ENCODE data around the gene PCBP2. TPM values are rescaled to one million over a fixed set of nuclear protein-coding genes. Genes with fewer than 3 reads are reported as not detected.
A peak's percentile ranks its signal among the peaks of the same experiment; 100 is the strongest.

PCBP2 gene
- polyA plus RNA-seq, 1 experiment: 286 TPM

DNA sequence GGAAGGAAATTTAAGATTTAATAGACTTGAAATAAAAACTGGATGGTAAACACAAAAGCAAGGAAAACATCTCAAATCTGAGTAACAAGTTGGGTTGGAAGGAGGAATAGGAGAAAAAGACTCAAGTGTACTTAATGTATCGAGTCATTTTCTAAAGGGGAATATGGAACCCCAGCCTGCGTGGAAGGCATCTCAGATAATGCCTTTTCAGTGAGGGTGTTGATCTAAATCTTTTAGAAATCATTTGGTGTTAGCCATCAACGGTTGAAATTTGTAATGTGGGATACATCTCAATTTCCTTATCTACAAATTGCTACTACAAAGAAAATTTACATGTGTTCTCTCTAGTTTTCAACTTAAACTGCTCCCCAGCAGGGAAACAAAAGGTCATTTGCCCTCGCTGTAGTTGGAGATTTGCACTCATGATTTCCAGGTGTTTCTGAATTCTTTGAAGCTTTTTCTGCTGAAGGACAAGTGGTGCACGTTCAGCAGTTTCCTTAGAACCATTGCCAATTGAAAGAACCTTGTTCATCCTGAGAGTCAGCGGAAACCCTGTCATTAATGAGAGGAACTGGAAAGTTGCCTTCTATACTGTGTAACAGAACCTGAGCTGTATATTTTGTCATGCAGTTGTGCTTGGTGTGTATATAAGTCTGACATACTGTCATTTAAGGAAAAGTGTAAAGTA is 2.2 kb downstream of the PCBP2 start:
- POLR2A ChIA-PET: interaction anchor here (0.7 to 1.3 kb wide), 3 partner anchors 21 to 47 kb away, joined by 3 read pairs; partner anchors contain the start of gene TARBP2
- Histone ChIP-seq H3K27me3 (ENCODE audit: control insufficient read depth, insufficient read depth, low read length) (no peaks in the 10 kb centered on the region), H3K27ac (ENCODE audit: low read depth, low read length) (no peak overlapping the region), H3K9me3 (ENCODE audit: control insufficient read depth, insufficient read depth, low read length) (no peaks in the 10 kb centered on the region; the same call in 1 of the 2 replicates), H3K4me3 (ENCODE audit: low read depth, low read length) (peak overlapping the region; percentile 90)
- DNase-seq (ENCODE audit: low read depth, low spot score): no peak
- TF ChIP-seq, protein P1, sequence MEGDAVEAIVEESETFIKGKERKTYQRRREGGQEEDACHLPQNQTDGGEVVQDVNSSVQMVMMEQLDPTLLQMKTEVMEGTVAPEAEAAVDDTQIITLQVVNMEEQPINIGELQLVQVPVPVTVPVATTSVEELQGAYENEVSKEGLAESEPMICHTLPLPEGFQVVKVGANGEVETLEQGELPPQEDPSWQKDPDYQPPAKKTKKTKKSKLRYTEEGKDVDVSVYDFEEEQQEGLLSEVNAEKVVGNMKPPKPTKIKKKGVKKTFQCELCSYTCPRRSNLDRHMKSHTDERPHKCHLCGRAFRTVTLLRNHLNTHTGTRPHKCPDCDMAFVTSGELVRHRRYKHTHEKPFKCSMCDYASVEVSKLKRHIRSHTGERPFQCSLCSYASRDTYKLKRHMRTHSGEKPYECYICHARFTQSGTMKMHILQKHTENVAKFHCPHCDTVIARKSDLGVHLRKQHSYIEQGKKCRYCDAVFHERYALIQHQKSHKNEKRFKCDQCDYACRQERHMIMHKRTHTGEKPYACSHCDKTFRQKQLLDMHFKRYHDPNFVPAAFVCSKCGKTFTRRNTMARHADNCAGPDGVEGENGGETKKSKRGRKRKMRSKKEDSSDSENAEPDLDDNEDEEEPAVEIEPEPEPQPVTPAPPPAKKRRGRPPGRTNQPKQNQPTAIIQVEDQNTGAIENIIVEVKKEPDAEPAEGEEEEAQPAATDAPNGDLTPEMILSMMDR (IDR thresholded peaks at IDR 0.05; ENCODE audit: low read depth, low read length): no peak
- CTCF ChIA-PET: interaction anchor here (0.6 to 1.5 kb wide), 4 partner anchors 13 to 133 kb away, joined by 3 to 6 read pairs (median 4); no protein-coding TSS in a partner anchor

DNA sequence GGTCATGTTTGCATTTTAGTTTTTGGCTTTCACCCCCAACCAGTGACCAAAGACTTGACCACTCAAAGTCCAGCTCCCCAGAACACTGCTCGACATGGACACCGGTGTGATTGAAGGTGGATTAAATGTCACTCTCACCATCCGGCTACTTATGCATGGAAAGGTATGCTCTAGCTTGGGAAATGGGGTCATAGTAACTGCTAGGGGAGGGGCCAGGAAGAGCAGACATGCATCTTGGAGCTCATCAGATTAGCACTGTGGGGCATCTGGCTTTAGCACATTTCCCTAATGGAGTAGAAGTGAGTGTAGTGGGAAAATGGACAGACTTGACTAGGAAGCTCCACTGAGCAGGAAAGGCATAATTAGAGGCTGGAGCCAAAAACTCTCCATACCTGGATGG is 2.8 kb downstream of the PCBP2 start:
- CTCF ChIA-PET: interaction anchor here (0.6 to 1.5 kb wide), 6 partner anchors 14 to 134 kb away, joined by 3 to 6 read pairs (median 4); no protein-coding TSS in a partner anchor
- no peaks in the 10 kb centered on the region for H3K27me3 ChIP-seq (ENCODE audit: control insufficient read depth, insufficient read depth, low read length)

DNA sequence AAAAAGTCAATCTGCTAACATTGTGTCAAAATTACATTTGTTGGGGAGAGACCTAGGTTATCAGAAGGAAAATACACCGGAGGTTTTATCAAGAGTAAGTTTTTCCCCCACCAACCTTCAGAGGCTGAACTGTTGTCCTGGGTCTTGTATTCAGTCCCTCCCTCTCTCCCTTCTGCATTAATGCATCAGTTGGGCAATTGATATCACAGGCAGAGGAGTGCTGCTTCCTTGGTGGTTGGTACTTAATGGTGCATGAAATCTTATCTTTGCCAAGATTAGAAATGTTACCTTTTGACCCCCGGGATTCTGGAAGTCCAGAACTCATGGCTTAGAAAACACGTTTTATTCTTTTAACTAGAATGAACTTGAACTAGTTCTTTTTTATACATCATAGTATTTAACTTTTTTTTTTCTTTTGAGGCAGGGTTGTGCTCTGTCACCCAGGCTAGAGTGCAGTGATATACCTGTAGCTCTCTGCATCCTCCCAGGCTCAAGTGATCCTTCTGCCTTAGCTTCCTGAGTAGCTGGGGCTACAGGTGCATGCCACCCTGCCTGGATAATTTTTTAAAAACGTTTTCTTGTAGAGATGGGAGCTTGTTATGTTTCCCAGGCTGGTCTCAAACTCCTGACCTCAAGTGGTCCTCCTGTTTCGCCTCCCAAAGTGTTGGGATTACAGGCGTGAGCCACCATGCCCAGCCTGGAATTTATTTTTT is 4.9 kb downstream of the PCBP2 start:
- Histone ChIP-seq H3K9me3 (ENCODE audit: control insufficient read depth, insufficient read depth, low read length) (no peaks in the 10 kb centered on the region; the same call in 1 of the 2 replicates), H3K4me3 (ENCODE audit: low read depth, low read length) (no peak overlapping the region), H3K27me3 (ENCODE audit: control insufficient read depth, insufficient read depth, low read length) (no peaks in the 10 kb centered on the region), H3K27ac (ENCODE audit: low read depth, low read length) (no peak overlapping the region)
- TF ChIP-seq, protein P1 (IDR thresholded peaks at IDR 0.05; ENCODE audit: low read depth, low read length): no peak
- POLR2A ChIA-PET: no interaction called here
- DNase-seq (ENCODE audit: low read depth, low spot score): no peak
- CTCF ChIA-PET: interaction anchor here (0.9 to 1.0 kb wide), 2 partner anchors 104 to 136 kb away, joined by 3 read pairs; partner anchors contain the start of gene AAAS

More for the DNA sequence above, 2.8 kb downstream of the PCBP2 start:
- POLR2A ChIA-PET: interaction anchor here (0.7 kb wide), 2 partner anchors 22 to 46 kb away, joined by 3 read pairs; partner anchors contain the start of gene TARBP2
- DNase-seq (ENCODE audit: low read depth, low spot score): no peak
- H3K9me3 ChIP-seq (ENCODE audit: control insufficient read depth, insufficient read depth, low read length): no peaks in the 10 kb centered on the region; the same call in 1 of the 2 replicates
- TF ChIP-seq, protein P1 (IDR thresholded peaks at IDR 0.05; ENCODE audit: low read depth, low read length): no peak
- no peak overlapping the region for H3K27ac ChIP-seq (ENCODE audit: low read depth, low read length)
- H3K4me3 ChIP-seq (ENCODE audit: low read depth, low read length): peak overlapping the region; percentile 33; the same call in 1 of the 2 replicates

DNA sequence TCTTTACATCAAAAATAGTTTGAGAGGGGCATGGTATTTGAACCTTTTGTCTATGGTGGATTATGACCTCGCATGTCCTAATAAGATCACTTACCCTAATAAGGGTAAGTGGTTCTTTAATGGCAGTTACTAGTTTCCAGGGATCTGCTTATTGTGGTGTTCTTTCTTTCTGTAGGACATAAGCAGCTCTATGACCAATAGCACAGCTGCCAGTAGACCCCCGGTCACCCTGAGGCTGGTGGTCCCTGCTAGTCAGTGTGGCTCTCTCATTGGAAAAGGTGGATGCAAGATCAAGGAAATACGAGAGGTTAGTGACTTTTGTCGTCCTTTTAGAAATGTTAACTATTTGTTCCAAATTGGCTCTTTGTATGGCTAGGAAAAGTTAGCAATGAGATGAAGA is 7.2 kb downstream of the PCBP2 start:
- TF ChIP-seq, protein P1 (IDR thresholded peaks at IDR 0.05; ENCODE audit: low read depth, low read length): no peak
- DNase-seq (ENCODE audit: low read depth, low spot score): no peak
- Histone ChIP-seq H3K9me3 (ENCODE audit: control insufficient read depth, insufficient read depth, low read length) (no peaks in the 10 kb centered on the region), H3K27me3 (ENCODE audit: control insufficient read depth, insufficient read depth, low read length) (no peaks in the 10 kb centered on the region), H3K4me3 (ENCODE audit: low read depth, low read length) (no peak overlapping the region), H3K27ac (ENCODE audit: low read depth, low read length) (no peak overlapping the region)
- CTCF ChIA-PET: interaction anchor here (1.2 kb wide), 1 partner anchor 107 kb away, joined by 3 read pairs; no protein-coding TSS in a partner anchor
- POLR2A ChIA-PET: interaction anchor here (1.6 kb wide), 1 partner anchor 17 kb away, joined by 11 read pairs; no protein-coding TSS in a partner anchor
